ENCODE data around the gene ZFAND6.
"Not testable (repeated sequence)": the region's sequence is repeated elsewhere in the genome, so short reads cannot be mapped to it uniquely, and the experiment has no call there.

ZFAND6 gene

GRCh38 chr15:80100247-80100646 lies 40.8 kb downstream of the ZFAND6 start:
- H3K27ac Mint-ChIP-seq = peak overlapping the region; percentile 60

GRCh38 chr15:80105193-80105592 lies 45.7 kb downstream of the ZFAND6 start:
- Mint-ChIP-seq H3K36me3 (peaks cover 36% of the 10 kb centered on the region), H3K27me3 (no peaks in the 10 kb centered on the region), H3K9me3 (no peaks in the 10 kb centered on the region), H3K4me1 (peaks cover 77% of the 10 kb centered on the region), H3K4me3 (no peak overlapping the region), H3K27ac (no peak overlapping the region)
- no peak for ATAC-seq

More at GRCh38 chr15:80100247-80100646, 40.8 kb downstream of the ZFAND6 start:
- peaks cover 29% of the 10 kb centered on the region for H3K36me3 Mint-ChIP-seq
- peaks cover 53% of the 10 kb centered on the region for H3K4me1 Mint-ChIP-seq
- no peak for ATAC-seq
- no peak overlapping the region for H3K4me3 Mint-ChIP-seq
- H3K9me3 Mint-ChIP-seq = no peaks in the 10 kb centered on the region
- no peaks in the 10 kb centered on the region for H3K27me3 Mint-ChIP-seq

- Mint-ChIP-seq H3K4me3 (no peak overlapping the region), H3K4me1 (peaks cover 77% of the 10 kb centered on the region), H3K36me3 (peaks cover 34% of the 10 kb centered on the region), H3K27ac (no peak overlapping the region), H3K27me3 (no peaks in the 10 kb centered on the region), H3K9me3 (no peaks in the 10 kb centered on the region)
- no peak for ATAC-seq
These were observed 46.1 kb downstream of the ZFAND6 start for GRCh38 chr15:80105595-80105994.

- Mint-ChIP-seq H3K36me3 (peaks cover 29% of the 10 kb centered on the region), H3K9me3 (no peaks in the 10 kb centered on the region), H3K4me3 (no peak overlapping the region), H3K27me3 (no peaks in the 10 kb centered on the region), H3K27ac (no peak overlapping the region), H3K4me1 (peaks cover 76% of the 10 kb centered on the region)
- no peak for ATAC-seq
These were observed 46.6 kb downstream of the ZFAND6 start for GRCh38 chr15:80106051-80106450.

- Mint-ChIP-seq H3K9me3 (no peaks in the 10 kb centered on the region), H3K4me3 (no peak overlapping the region), H3K4me1 (peaks cover 84% of the 10 kb centered on the region), H3K27me3 (no peaks in the 10 kb centered on the region), H3K36me3 (peaks cover 23% of the 10 kb centered on the region), H3K27ac (no peak overlapping the region)
- no peak for ATAC-seq
These were observed 47.7 kb downstream of the ZFAND6 start for GRCh38 chr15:80107204-80107603.

- no peak overlapping the region for H3K27ac Mint-ChIP-seq
- H3K27me3 Mint-ChIP-seq = no peaks in the 10 kb centered on the region
- no peaks in the 10 kb centered on the region for H3K9me3 Mint-ChIP-seq
- peaks cover 17% of the 10 kb centered on the region for H3K36me3 Mint-ChIP-seq
- H3K4me3 Mint-ChIP-seq = no peak overlapping the region
- peaks cover 84% of the 10 kb centered on the region for H3K4me1 Mint-ChIP-seq
- ATAC-seq = no peak
These were observed 48.3 kb downstream of the ZFAND6 start for GRCh38 chr15:80107774-80108173.

GRCh38 chr15:80109388-80109787 lies 49.9 kb downstream of the ZFAND6 start:
- no peaks in the 10 kb centered on the region for H3K27me3 Mint-ChIP-seq
- H3K4me1 Mint-ChIP-seq = peaks cover 86% of the 10 kb centered on the region
- no peak overlapping the region for H3K4me3 Mint-ChIP-seq
- peak overlapping the region; percentile 46 for H3K27ac Mint-ChIP-seq
- no peak for ATAC-seq
- H3K36me3 Mint-ChIP-seq = peaks cover 10% of the 10 kb centered on the region
- no peaks in the 10 kb centered on the region for H3K9me3 Mint-ChIP-seq

- Mint-ChIP-seq H3K4me1 (peaks cover 86% of the 10 kb centered on the region), H3K4me3 (no peak overlapping the region), H3K9me3 (no peaks in the 10 kb centered on the region), H3K36me3 (peaks cover 7% of the 10 kb centered on the region), H3K27me3 (no peaks in the 10 kb centered on the region), H3K27ac (peak overlapping the region; percentile 46)
- ATAC-seq = no peak
These were observed 51.4 kb downstream of the ZFAND6 start for GRCh38 chr15:80110920-80111319.

GRCh38 chr15:80114114-80114513 lies 54.6 kb downstream of the ZFAND6 start:
- H3K27ac Mint-ChIP-seq = no peak overlapping the region
- H3K27me3 Mint-ChIP-seq = no peaks in the 10 kb centered on the region
- H3K4me1 Mint-ChIP-seq = peaks cover 61% of the 10 kb centered on the region
- H3K9me3 Mint-ChIP-seq = no peaks in the 10 kb centered on the region
- ATAC-seq = no peak
- no peak overlapping the region for H3K4me3 Mint-ChIP-seq
- H3K36me3 Mint-ChIP-seq = peaks cover 5% of the 10 kb centered on the region

- peaks cover 52% of the 10 kb centered on the region for H3K4me1 Mint-ChIP-seq
These were observed 55.5 kb downstream of the ZFAND6 start for GRCh38 chr15:80115021-80115420.

GRCh38 chr15:80118956-80119355 lies 59.5 kb downstream of the ZFAND6 start:
- Mint-ChIP-seq H3K27ac (no peak overlapping the region), H3K4me1 (peaks cover 31% of the 10 kb centered on the region), H3K36me3 (peaks cover 17% of the 10 kb centered on the region), H3K9me3 (no peaks in the 10 kb centered on the region), H3K4me3 (no peak overlapping the region), H3K27me3 (no peaks in the 10 kb centered on the region)
- ATAC-seq = no peak

More at GRCh38 chr15:80115021-80115420, 55.5 kb downstream of the ZFAND6 start:
- Mint-ChIP-seq H3K4me3 (no peak overlapping the region), H3K27ac (no peak overlapping the region), H3K36me3 (no peaks in the 10 kb centered on the region), H3K27me3 (no peaks in the 10 kb centered on the region), H3K9me3 (no peaks in the 10 kb centered on the region)
- no peak for ATAC-seq

GRCh38 chr15:80120636-80121035 lies 61.2 kb downstream of the ZFAND6 start:
- Mint-ChIP-seq H3K4me1 (peaks cover 14% of the 10 kb centered on the region), H3K36me3 (peaks cover 19% of the 10 kb centered on the region), H3K27me3 (no peaks in the 10 kb centered on the region), H3K4me3 (no peak overlapping the region), H3K9me3 (no peaks in the 10 kb centered on the region), H3K27ac (no peak overlapping the region)
- no peak for ATAC-seq

- Mint-ChIP-seq H3K27me3 (no peaks in the 10 kb centered on the region), H3K9me3 (no peaks in the 10 kb centered on the region), H3K4me1 (peaks cover 9% of the 10 kb centered on the region), H3K4me3 (no peak overlapping the region), H3K27ac (no peak overlapping the region), H3K36me3 (peaks cover 28% of the 10 kb centered on the region)
- ATAC-seq = no peak
These were observed 62.1 kb downstream of the ZFAND6 start for GRCh38 chr15:80121546-80121945.

GRCh38 chr15:80123034-80123433 lies 63.6 kb downstream of the ZFAND6 start:
- Mint-ChIP-seq H3K9me3 (no peaks in the 10 kb centered on the region), H3K4me3 (no peak overlapping the region), H3K27ac (no peak overlapping the region), H3K4me1 (peaks cover 9% of the 10 kb centered on the region), H3K27me3 (no peaks in the 10 kb centered on the region), H3K36me3 (peaks cover 30% of the 10 kb centered on the region)
- ATAC-seq = no peak

GRCh38 chr15:80127253-80127652 lies 67.8 kb downstream of the ZFAND6 start:
- not testable (repeated sequence) for H3K4me1 Mint-ChIP-seq, H3K27me3 Mint-ChIP-seq, H3K4me3 Mint-ChIP-seq, H3K9me3 Mint-ChIP-seq, ATAC-seq, H3K27ac Mint-ChIP-seq
- H3K36me3 Mint-ChIP-seq = peaks cover 47% of the 10 kb centered on the region

GRCh38 chr15:80127911-80128310 lies 68.4 kb downstream of the ZFAND6 start:
- peaks cover 52% of the 10 kb centered on the region for H3K36me3 Mint-ChIP-seq
- no peak for ATAC-seq
- H3K4me3 Mint-ChIP-seq = no peak overlapping the region
- no peaks in the 10 kb centered on the region for H3K27me3 Mint-ChIP-seq
- H3K9me3 Mint-ChIP-seq = no peaks in the 10 kb centered on the region
- no peaks in the 10 kb centered on the region for H3K4me1 Mint-ChIP-seq
- H3K27ac Mint-ChIP-seq = no peak overlapping the region

GRCh38 chr15:80132382-80132781 lies 72.9 kb downstream of the ZFAND6 start:
- Mint-ChIP-seq H3K9me3 (no peaks in the 10 kb centered on the region), H3K36me3 (peaks cover 66% of the 10 kb centered on the region), H3K4me1 (no peaks in the 10 kb centered on the region), H3K27me3 (no peaks in the 10 kb centered on the region), H3K4me3 (no peak overlapping the region), H3K27ac (no peak overlapping the region)
- ATAC-seq = no peak
